Stimulated activated naive B cell treated with anti-CD40 and anti-IgM and Interleukin-4, amounts not matched to agents 10 μg/mL and 1 μg/mL and 100 μg/mL, for 72 hours (primary cell): ENCODE results near the gene GALNT6.

Experiments
- ATAC-seq, 2 donors: fragments of 150-1000 bp; cut with Tn5 transposase; replicated peaks; 2 replicates each; pipeline ENCODE4 v1.10.0; 2021; ENCODE audit warnings: moderate library complexity in 1 of 2
- DNase-seq: peaks from one replicate; pipeline ENCODE4 v3.0.0; 2021
- H3K27ac Mint-ChIP-seq: one replicate; pipeline ENCODE4 v1.8.0; 2022; ENCODE audit warnings: mild to moderate bottlenecking, mixed read lengths
- H3K27me3 Mint-ChIP-seq, 2 donors: one replicate each; pipeline ENCODE4 v1.8.0; 2022; ENCODE audit warnings: mixed read lengths in 2 of 2
- H3K36me3 Mint-ChIP-seq, 2 donors: one replicate each; pipeline ENCODE4 v1.8.0; 2022; ENCODE audit warnings: mixed read lengths in 2 of 2, mild to moderate bottlenecking in 1 of 2
- H3K4me1 Mint-ChIP-seq, 2 donors: one replicate each; pipeline ENCODE4 v1.8.0; 2022; ENCODE audit warnings: mixed read lengths in 2 of 2, mild to moderate bottlenecking in 1 of 2
- H3K4me3 Mint-ChIP-seq, 2 donors: one replicate each; pipeline ENCODE4 v1.8.0; 2022; ENCODE audit warnings: mild to moderate bottlenecking in 2 of 2, mixed read lengths in 2 of 2, moderate library complexity in 1 of 2
- H3K9me3 Mint-ChIP-seq, 2 donors: one replicate each; pipeline ENCODE4 v1.8.0; 2022; ENCODE audit warnings: mixed read lengths in 2 of 2, mild to moderate bottlenecking in 1 of 2

Gene GALNT6

DNA sequence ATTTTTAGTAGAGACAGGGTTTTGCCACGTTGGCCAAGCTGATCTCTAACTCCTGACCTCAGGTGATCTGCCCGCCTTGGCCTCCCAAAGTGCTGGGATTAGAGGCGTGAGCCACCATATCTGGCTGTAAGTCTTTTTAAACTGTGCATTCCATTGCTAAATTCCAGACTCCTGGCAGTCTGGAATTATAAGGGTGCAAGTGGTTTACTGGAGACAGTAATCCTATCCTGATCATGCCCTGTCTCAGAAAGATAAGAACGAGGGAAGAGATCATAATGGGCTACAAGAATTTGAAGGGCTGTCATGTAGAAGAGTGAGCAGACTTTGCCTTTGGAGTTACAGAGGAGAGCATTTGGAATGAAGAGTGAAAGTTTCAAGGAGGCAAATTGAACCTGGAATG lies 26.6 kb upstream of the GALNT6 start:
- H3K27ac Mint-ChIP-seq, result no peak overlapping the region
- peaks cover 12 to 13% of the 10 kb centered on the region in 2 donors for H3K4me1 Mint-ChIP-seq
- no peaks in the 10 kb centered on the region for H3K9me3 Mint-ChIP-seq
- DNase-seq, result no peak
- ATAC-seq, result no peak
- H3K4me3 Mint-ChIP-seq, result no peak overlapping the region
- H3K36me3 Mint-ChIP-seq, result no peaks in the 10 kb centered on the region
- no peaks in the 10 kb centered on the region for H3K27me3 Mint-ChIP-seq

DNA sequence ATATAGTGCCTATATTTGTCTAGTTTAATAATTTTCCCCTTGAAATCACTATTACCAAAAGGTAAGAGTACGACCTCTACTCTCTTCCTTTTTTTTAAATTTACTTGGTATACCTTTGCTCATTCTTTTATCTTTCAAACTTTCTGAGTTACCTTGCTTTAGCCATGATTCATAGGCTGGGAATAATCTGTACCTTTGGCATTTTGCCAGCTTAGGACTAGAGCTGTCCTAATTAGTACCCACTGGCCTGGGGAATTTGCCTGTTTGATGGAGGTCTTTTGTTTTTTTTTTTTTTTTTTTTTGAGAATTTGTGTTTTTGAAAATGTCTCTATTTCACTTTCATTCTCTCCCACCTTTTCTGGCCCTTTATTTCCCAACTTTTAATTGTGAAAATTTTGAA lies 24.7 kb upstream of the GALNT6 start:
- H3K4me3 Mint-ChIP-seq, result no peak overlapping the region
- peaks cover 15 to 17% of the 10 kb centered on the region in 2 donors for H3K4me1 Mint-ChIP-seq
- DNase-seq, result no peak
- H3K9me3 Mint-ChIP-seq, result no peaks in the 10 kb centered on the region
- H3K36me3 Mint-ChIP-seq, result no peaks in the 10 kb centered on the region
- H3K27ac Mint-ChIP-seq, result no peak overlapping the region
- H3K27me3 Mint-ChIP-seq, result no peaks in the 10 kb centered on the region
- no peak for ATAC-seq

DNA sequence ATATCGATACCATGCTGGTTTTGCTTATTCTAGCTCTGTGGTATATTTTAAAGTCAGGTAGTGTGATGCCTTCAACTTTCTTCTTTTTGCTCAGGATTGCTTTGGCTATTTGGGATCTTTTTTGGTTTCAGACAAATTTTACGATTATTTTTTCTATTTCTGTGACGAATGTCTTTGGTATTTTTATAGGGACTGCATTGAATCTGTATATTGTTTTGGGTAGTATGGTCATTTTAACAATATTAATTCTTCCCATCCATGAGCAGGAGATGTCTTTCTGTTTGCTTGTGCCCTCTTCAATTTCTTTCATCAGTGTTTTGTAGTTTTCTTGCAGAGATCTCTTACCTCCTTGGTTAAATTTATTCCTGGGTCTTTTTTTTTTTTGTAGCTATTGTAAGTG lies 22.6 kb upstream of the GALNT6 start:
- Mint-ChIP-seq H3K27ac (no peak overlapping the region), H3K36me3 (no peaks in the 10 kb centered on the region), H3K4me3 (no peak overlapping the region), H3K4me1 (peaks cover 15 to 16% of the 10 kb centered on the region in 2 donors), H3K27me3 (no peaks in the 10 kb centered on the region), H3K9me3 (no peaks in the 10 kb centered on the region)
- ATAC-seq, result no peak
- no peak for DNase-seq

DNA sequence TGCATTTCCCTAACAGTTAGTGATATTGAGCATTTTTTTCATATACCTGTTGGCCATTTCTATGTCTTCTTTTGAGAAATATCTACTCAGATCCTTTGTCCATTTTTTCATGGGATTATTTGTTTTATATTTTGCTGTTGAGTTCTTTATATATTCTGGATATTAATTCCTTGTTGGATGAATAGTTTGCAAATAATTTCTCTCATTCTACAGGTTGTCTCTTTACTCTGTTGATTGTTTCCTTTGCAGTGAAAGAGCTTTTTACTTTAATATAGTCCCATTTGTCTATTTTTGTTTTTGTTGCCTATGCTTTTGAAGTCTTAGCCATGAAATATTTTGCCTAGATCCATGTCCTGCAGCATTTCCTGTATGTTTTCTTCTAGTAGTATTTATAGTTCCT lies 21.9 kb upstream of the GALNT6 start:
- Mint-ChIP-seq H3K27ac (no peak overlapping the region), H3K27me3 (no peaks in the 10 kb centered on the region)

DNA sequence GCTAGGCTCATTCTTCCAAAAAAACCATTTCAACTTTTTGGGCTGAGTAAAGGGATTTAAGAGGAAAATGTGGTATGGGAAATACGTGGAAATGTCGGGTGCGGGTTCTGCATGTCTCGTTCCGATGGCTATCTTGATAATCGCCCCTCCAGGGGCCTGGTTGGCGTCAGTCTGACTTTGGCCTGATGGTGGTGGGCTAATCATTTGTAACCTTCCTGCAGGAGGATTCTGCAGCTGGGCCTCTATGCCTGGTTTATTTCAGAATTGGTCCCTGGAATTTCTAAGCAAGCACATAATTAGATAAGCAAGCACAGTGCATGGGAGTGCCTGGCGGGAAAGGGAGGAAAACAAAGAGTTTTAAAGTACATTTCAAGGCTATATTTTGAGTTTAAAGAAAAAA lies 18.6 kb upstream of the GALNT6 start:
- ATAC-seq (no peak), DNase-seq (no peak)
- Mint-ChIP-seq H3K27me3 (no peaks in the 10 kb centered on the region), H3K9me3 (no peaks in the 10 kb centered on the region), H3K36me3 (peaks cover 0 to under 1% of the 10 kb centered on the region in 2 donors), H3K27ac (no peak overlapping the region), H3K4me1 (peaks cover 15% of the 10 kb centered on the region in 2 donors), H3K4me3 (no peak overlapping the region)

More for the DNA sequence above, 21.9 kb upstream of the GALNT6 start:
- Mint-ChIP-seq H3K9me3 (no peaks in the 10 kb centered on the region), H3K4me1 (peaks cover 15% of the 10 kb centered on the region in 2 donors), H3K4me3 (no peak overlapping the region), H3K36me3 (no peaks in the 10 kb centered on the region)
- DNase-seq (no peak), ATAC-seq (no peak)

DNA sequence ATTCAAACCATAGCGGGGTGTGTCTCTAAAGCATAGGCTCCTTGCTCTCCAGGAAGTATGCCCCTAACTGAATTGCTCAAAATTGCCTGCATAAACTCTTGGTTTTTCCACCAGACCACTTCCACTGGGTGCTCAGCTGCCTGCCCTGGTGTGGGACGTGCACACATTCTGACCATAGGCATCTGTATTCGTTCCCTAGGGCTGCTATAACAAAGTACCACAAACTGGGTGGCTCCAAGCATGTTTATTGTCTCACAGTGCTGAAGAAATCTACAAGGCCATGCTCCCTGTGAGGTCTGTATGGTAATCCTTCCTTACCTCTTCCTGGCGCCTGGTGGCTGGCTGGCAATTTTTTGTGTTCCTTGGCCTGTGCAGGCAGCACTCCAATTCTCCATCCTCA lies 16.4 kb upstream of the GALNT6 start:
- no peak for DNase-seq
- Mint-ChIP-seq H3K27ac (no peak overlapping the region), H3K36me3 (peaks cover 0 to 1% of the 10 kb centered on the region in 2 donors), H3K27me3 (no peaks in the 10 kb centered on the region), H3K4me1 (peaks cover 10 to 13% of the 10 kb centered on the region in 2 donors), H3K4me3 (no peak overlapping the region), H3K9me3 (no peaks in the 10 kb centered on the region)
- no peak for ATAC-seq

DNA sequence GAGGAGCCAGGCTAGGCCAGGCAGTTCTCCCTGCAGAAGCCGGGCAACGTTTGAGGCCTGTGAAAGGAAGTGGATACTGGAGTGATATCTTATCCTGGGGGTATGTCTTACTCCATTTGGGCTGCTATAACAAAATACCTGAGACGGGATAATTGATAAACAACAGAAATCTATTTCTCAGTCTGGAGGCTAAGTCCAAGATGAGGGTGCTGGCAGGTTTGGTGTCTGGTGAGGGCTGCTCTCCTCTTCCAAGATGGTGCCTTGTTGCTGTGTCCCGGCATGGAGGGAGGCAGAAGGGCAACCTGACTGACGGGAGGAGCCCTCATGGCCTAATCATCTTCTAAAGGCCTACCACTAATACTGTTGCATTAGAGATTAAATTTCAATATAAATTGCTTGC lies 15.7 kb upstream of the GALNT6 start:
- no peaks in the 10 kb centered on the region for H3K9me3 Mint-ChIP-seq
- H3K27ac Mint-ChIP-seq, result no peak overlapping the region
- H3K4me1 Mint-ChIP-seq, result peaks cover 10% of the 10 kb centered on the region in 2 donors
- H3K36me3 Mint-ChIP-seq, result peaks cover 0 to 1% of the 10 kb centered on the region in 2 donors
- ATAC-seq, result no peak
- DNase-seq, result no peak
- no peaks in the 10 kb centered on the region for H3K27me3 Mint-ChIP-seq
- H3K4me3 Mint-ChIP-seq, result no peak overlapping the region

DNA sequence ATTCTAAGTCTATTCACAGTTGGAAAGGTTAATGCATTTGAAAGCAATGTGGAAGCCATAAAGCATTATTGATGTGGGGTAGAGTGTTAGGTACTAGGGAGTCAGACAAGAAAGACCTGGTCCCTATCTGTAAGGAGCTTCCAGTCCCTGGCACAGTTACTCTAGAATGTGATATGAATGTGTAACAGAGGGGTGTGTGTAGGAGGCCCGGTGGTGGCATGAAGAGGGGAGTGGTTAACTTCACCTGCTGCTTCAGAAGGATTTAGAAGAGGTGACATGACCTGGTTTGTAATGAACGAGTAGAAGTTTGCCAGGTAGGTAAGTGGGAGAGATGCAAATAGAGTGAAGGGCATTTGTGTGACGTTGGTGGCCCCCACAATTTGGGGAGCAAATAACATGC lies 15.1 kb upstream of the GALNT6 start:
- ATAC-seq, result no peak
- DNase-seq, result no peak
- Mint-ChIP-seq H3K4me3 (no peak overlapping the region), H3K27ac (no peak overlapping the region), H3K9me3 (no peaks in the 10 kb centered on the region), H3K36me3 (peaks cover 0 to 1% of the 10 kb centered on the region in 2 donors), H3K27me3 (no peaks in the 10 kb centered on the region), H3K4me1 (peaks cover 10% of the 10 kb centered on the region in 2 donors)

DNA sequence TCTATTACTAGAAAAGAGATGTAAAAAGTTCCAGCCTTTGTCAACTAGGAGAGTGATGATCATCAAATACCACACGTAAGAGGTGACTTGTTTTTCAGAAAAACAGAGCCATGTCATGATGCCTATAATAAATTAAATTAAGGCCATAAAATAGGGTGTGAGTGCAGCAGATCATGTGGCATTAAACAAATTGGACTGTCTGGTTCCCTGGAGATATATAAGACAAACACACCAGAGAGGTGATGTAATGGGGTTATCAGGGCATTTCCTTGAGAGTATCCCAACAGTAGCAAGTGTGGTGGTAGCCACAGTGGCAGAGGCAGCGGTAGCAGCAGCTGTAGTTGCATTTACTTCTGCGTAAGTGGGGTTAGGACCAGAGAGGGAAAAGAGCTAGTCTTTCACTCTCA lies 14.6 kb upstream of the GALNT6 start:
- ATAC-seq (no peak), DNase-seq (no peak)
- H3K4me1 Mint-ChIP-seq, result peaks cover 10% of the 10 kb centered on the region in 2 donors
- no peak overlapping the region for H3K27ac Mint-ChIP-seq
- no peaks in the 10 kb centered on the region for H3K27me3 Mint-ChIP-seq
- H3K36me3 Mint-ChIP-seq, result peaks cover 0 to 1% of the 10 kb centered on the region in 2 donors
- no peak overlapping the region for H3K4me3 Mint-ChIP-seq
- no peaks in the 10 kb centered on the region for H3K9me3 Mint-ChIP-seq

DNA sequence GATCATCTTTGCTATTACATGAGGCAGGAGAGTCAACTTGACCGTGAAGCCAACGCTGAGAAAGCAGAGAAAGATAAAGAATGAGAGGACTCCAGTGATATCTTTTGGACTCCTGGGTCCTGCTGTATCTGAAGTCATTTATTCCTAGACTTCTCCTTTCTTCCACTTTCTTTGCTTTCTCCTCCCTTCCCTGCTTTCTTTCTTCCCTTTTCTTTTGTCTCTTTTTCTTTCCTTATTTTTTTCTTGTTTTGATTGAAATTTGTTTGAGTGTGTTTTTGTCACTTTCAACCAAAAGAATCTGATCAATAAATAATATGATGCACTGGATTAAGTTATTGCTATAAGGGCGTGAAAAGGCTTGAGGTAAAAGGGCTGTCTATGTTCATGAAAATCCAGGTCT lies 13.4 kb upstream of the GALNT6 start:
- Mint-ChIP-seq H3K27me3 (no peaks in the 10 kb centered on the region), H3K4me1 (peaks cover 10% of the 10 kb centered on the region in 2 donors), H3K27ac (no peak overlapping the region), H3K4me3 (no peak overlapping the region), H3K9me3 (no peaks in the 10 kb centered on the region), H3K36me3 (peaks cover 0 to 1% of the 10 kb centered on the region in 2 donors)
- ATAC-seq (no peak), DNase-seq (no peak)

DNA sequence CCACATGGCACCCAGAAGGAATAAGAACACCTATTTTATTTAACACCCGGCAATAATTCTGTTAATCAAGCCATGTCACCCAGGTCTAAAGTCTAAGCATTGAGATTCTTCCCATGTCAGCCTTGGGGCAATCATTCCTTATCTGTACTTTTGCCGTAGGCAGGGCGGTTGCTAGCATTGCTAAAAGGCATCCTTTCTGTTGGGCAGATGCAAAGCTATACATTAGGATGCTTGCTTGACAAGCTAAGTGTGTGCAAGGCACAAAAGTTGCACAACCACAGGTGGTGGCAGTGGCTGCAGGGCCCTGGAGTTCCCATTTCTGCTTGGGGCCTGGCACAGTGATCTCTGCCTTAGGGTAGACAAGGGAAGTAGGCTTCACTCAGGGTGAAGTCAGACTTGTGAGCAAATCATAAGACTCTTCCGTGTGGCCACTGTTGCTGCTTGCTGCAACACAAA lies 12.5 kb upstream of the GALNT6 start:
- ATAC-seq, result no peak
- Mint-ChIP-seq H3K36me3 (peaks cover 0 to 1% of the 10 kb centered on the region in 2 donors), H3K4me1 (peaks cover 10 to 19% of the 10 kb centered on the region in 2 donors), H3K9me3 (no peaks in the 10 kb centered on the region), H3K27ac (no peak overlapping the region), H3K27me3 (no peaks in the 10 kb centered on the region), H3K4me3 (no peak overlapping the region)
- no peak for DNase-seq

DNA sequence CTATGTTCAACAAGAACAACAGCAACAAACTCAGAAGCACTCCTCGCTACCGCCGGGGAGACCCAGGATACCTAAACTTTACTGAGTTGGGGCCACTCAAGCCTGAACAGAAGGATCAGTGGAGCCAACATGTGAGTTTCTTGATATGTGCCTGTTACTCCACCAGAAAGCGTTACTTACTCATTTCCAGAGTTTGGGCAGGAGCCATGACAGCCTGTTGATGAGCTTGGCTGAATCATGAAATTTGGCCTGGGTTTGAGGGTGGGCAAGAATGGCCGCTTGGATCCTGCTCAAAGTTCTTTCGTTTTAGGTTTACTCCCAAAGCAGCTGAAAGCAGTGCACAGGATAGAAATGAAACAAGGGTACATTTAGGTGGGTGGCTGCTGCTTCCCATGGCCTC lies 12.0 kb upstream of the GALNT6 start:
- Mint-ChIP-seq H3K4me1 (peaks cover 11 to 24% of the 10 kb centered on the region in 2 donors), H3K4me3 (no peak overlapping the region), H3K36me3 (peaks cover 0 to 1% of the 10 kb centered on the region in 2 donors), H3K27me3 (no peaks in the 10 kb centered on the region), H3K27ac (no peak overlapping the region), H3K9me3 (no peaks in the 10 kb centered on the region)
- DNase-seq, result no peak
- peak in 1 of 2 donors; percentile 57 for ATAC-seq

DNA sequence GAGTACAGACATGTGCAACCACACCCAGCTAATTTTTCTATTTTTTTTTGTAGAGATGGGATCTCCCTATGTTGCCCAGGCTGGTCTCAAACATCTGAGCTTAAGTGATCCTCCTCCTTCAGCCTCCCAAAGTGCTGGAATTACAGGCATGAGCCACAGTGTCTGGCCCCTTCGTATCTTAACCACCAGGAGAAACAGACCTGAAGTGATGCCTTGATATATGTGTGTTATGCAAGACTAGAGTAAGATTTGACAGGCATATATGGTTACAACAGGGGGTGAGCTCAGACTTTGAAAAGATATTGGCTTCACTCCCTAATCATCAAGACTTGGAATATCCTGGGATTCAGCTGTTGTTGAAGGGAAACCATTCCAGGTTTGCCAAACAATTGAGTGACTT lies 10.7 kb upstream of the GALNT6 start:
- ATAC-seq (no peak), DNase-seq (no peak)
- H3K36me3 Mint-ChIP-seq, result peaks cover 0 to 1% of the 10 kb centered on the region in 2 donors
- H3K4me1 Mint-ChIP-seq, result peaks cover 14 to 27% of the 10 kb centered on the region in 2 donors
- no peak overlapping the region for H3K4me3 Mint-ChIP-seq
- no peak overlapping the region for H3K27ac Mint-ChIP-seq
- H3K9me3 Mint-ChIP-seq, result no peaks in the 10 kb centered on the region
- no peaks in the 10 kb centered on the region for H3K27me3 Mint-ChIP-seq

DNA sequence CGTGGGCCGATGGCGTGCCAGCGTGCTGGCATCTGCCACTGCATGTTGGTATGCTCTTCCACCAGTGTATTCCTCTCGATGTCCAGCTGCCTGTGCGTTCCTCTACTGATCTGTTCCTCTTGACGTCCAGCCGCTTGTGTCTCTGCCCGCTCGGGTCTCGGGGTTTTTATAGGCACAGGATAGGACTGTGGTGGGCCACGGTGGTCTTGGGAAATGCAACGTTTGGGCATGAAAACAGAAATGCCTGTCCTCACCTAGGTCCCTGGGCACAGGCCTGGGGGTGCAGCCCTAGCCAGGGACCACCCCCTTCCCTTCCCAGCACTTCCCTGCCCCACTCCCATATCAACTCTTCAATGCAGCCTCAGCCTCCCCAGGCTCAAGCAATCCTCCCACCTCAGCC lies 10.3 kb upstream of the GALNT6 start:
- no peak for ATAC-seq
- Mint-ChIP-seq H3K9me3 (no peaks in the 10 kb centered on the region), H3K27me3 (no peaks in the 10 kb centered on the region), H3K36me3 (peaks cover 0 to 1% of the 10 kb centered on the region in 2 donors), H3K4me3 (no peak overlapping the region), H3K4me1 (peaks cover 14 to 27% of the 10 kb centered on the region in 2 donors), H3K27ac (peak overlapping the region; percentile 9)
- no peak for DNase-seq

DNA sequence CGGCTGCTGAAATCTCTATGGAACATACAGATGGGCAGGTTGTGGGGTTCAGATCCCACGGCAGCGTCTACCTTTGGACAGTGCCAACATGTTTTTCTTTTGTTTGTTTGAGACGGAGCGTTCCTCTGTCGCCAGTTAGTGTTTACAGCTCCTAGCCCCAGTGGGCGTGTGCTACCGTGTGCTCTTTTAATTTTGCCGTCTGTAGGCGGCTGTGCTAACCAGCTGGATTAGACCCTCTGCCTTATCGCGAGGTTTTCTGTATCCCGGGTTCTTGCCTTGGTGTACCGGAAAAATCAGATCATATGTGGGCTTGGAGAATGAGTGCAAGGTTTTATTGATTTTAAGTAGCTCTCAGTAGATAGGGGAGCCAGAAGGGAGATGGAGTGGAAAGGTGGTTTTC lies 9.8 kb upstream of the GALNT6 start:
- H3K27me3 Mint-ChIP-seq, result no peaks in the 10 kb centered on the region
- H3K4me3 Mint-ChIP-seq, result no peak overlapping the region
- DNase-seq, result no peak
- H3K4me1 Mint-ChIP-seq, result peaks cover 14 to 31% of the 10 kb centered on the region in 2 donors
- H3K9me3 Mint-ChIP-seq, result no peaks in the 10 kb centered on the region
- no peak for ATAC-seq
- H3K36me3 Mint-ChIP-seq, result peaks cover 0 to 1% of the 10 kb centered on the region in 2 donors
- H3K27ac Mint-ChIP-seq, result no peak overlapping the region

DNA sequence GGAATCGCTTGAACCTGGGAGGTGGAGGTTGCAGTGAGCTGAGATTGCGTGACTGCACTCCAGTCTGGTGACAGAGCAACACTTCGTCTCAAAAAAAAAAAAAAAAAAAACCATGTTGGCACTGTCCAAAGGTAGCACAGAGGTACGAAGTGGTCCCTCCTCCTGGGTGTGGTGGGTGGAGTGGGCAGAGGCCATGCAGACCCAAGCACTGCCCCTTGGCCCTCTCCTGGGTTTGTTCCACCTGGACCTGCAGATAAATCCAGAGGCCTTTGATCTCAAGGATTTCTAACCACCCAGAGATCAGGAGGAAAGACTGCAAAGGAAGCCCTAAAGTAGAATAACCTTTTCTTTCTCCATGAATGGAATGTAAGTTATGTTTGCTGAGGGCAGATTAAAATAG lies 8.7 kb upstream of the GALNT6 start:
- Mint-ChIP-seq H3K4me1 (peaks cover 24 to 42% of the 10 kb centered on the region in 2 donors), H3K27ac (no peak overlapping the region), H3K4me3 (no peak overlapping the region), H3K27me3 (no peaks in the 10 kb centered on the region), H3K36me3 (peaks cover 0 to 1% of the 10 kb centered on the region in 2 donors), H3K9me3 (no peaks in the 10 kb centered on the region)
- ATAC-seq (no peak), DNase-seq (no peak)
